HL-60 (cell line): ENCODE measurements around the gene PLAGL1.

Experiments used
- GABPA ChIP-seq: IDR thresholded peaks from 2 replicates; pipeline ENCODE4 v1.6.1; 2012; ENCODE audit warnings: low read depth
- POLR2AphosphoS5 ChIP-seq: IDR thresholded peaks from 2 replicates; pipeline ENCODE4 v1.6.1; 2012; ENCODE audit warnings: low read depth
- TF ChIP-seq, protein P1 (sequence below): IDR thresholded peaks from one replicate; pipeline ENCODE4 v1.5.1; 2011; ENCODE audit warnings: low read length, control low read depth, inconsistent platforms; ENCODE audit not compliant: insufficient read depth
- TF ChIP-seq, protein P2 (sequence below): IDR thresholded peaks from 2 replicates; pipeline ENCODE4 v1.6.1; 2012; ENCODE audit warnings: low read depth; ENCODE audit not compliant: insufficient replicate concordance

DNA sequence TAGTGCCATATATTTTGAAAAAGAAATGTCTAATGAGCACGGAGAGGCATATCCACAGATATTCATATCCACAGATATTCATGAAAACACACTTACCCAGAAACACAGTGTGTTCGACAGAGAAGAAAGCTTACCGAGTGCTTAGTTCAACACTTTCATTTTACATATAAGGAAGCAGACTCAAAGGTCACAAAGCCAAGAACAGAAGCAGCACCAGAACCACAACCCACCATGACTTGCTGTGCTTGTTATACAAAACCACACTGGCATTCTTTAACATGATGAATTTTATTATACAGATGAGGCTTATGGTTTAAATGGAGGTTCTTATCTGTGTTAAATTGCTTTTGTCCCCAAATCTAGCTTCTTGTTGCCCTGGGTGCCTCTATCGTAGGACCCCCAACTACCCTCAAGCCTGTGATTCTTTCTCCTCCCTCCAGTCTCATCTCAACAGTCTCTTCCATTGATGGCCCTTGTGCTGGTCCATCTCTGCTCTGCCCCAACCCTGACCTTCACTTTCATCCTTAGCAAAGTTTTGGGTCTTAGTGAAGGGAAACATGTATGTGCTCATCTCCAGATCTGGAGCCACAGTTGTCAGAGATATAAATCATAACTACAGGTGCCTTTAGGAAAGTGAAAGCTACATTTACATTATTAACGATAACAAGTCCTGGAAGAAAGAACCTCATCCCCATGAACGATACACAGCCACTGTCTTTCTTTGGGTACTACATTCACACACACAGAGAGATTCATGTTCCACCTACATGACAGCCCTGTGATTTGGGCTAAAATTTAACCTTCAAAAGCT, 47.3 kb upstream of the PLAGL1 start:
- TF ChIP-seq, protein P1, sequence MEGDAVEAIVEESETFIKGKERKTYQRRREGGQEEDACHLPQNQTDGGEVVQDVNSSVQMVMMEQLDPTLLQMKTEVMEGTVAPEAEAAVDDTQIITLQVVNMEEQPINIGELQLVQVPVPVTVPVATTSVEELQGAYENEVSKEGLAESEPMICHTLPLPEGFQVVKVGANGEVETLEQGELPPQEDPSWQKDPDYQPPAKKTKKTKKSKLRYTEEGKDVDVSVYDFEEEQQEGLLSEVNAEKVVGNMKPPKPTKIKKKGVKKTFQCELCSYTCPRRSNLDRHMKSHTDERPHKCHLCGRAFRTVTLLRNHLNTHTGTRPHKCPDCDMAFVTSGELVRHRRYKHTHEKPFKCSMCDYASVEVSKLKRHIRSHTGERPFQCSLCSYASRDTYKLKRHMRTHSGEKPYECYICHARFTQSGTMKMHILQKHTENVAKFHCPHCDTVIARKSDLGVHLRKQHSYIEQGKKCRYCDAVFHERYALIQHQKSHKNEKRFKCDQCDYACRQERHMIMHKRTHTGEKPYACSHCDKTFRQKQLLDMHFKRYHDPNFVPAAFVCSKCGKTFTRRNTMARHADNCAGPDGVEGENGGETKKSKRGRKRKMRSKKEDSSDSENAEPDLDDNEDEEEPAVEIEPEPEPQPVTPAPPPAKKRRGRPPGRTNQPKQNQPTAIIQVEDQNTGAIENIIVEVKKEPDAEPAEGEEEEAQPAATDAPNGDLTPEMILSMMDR = no peak
- TF ChIP-seq POLR2AphosphoS5 = no peak
- TF ChIP-seq, protein P2, sequence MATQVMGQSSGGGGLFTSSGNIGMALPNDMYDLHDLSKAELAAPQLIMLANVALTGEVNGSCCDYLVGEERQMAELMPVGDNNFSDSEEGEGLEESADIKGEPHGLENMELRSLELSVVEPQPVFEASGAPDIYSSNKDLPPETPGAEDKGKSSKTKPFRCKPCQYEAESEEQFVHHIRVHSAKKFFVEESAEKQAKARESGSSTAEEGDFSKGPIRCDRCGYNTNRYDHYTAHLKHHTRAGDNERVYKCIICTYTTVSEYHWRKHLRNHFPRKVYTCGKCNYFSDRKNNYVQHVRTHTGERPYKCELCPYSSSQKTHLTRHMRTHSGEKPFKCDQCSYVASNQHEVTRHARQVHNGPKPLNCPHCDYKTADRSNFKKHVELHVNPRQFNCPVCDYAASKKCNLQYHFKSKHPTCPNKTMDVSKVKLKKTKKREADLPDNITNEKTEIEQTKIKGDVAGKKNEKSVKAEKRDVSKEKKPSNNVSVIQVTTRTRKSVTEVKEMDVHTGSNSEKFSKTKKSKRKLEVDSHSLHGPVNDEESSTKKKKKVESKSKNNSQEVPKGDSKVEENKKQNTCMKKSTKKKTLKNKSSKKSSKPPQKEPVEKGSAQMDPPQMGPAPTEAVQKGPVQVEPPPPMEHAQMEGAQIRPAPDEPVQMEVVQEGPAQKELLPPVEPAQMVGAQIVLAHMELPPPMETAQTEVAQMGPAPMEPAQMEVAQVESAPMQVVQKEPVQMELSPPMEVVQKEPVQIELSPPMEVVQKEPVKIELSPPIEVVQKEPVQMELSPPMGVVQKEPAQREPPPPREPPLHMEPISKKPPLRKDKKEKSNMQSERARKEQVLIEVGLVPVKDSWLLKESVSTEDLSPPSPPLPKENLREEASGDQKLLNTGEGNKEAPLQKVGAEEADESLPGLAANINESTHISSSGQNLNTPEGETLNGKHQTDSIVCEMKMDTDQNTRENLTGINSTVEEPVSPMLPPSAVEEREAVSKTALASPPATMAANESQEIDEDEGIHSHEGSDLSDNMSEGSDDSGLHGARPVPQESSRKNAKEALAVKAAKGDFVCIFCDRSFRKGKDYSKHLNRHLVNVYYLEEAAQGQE = no peak
- TF ChIP-seq GABPA = no peak
